SK-N-SH treated with all-trans-retinoic acid at 6 μM for 48 hours (cell line): ENCODE measurements around the gene LPGAT1.

Experiments
- ISL1 ChIP-seq: fragments of 250-450 bp; sonication (Bioruptor Pico); IDR thresholded peaks from 2 replicates; pipeline ENCODE4 v2.1.2; 2022; ENCODE audit warnings: mild to moderate bottlenecking, moderate library complexity
- TOX ChIP-seq: fragments of 250-450 bp; sonication (Bioruptor Pico); IDR thresholded peaks from 2 replicates; pipeline ENCODE4 v1.8.0; 2021; ENCODE audit warnings: mild to moderate bottlenecking, moderate library complexity, borderline replicate concordance
- ZNF70 ChIP-seq: fragments of 450-650 bp; formaldehyde crosslinking; IDR thresholded peaks from 2 replicates; pipeline ENCODE4 v1.5.0; 2020; ENCODE audit warnings: mild to moderate bottlenecking, moderate library complexity

DNA sequence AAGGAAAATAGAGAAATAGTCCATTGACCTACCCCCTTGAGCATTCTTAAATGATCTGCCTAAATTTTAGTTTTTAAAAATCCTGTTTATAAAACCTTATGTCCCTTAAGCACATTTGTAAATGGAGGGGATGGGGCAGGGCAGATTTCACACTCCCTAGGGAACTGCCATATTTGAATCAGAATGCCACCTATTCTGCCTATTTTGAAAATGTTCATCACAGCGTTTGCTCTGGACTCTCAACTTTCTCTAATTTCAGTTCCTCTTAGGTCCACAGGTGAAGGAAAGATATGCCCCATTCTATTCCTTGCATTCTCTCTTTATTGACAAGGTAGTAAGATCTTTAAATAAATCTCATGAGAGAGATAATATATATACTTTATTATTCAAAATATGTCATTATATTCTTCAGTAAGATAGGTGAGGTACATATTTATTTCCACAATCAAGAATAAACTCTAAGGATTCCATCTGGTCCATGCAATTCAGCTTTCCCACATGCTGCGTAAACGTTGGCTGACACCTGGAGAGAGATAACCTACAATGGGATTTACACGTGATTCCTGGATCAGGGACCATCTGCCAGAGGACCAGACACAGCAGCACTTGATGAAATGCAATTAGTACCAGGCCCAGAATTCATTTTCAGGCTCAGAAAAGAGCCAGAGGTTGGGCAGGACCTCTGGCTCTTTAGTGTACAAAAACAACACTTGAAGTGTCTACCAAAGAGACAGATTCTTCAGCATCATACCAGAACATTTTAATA, 1.2 kb upstream of the LPGAT1 start:
- TF ChIP-seq TOX (CRISPR knock-in tag) = no peak
- TF ChIP-seq ZNF70 = no peak
- no peak for TF ChIP-seq ISL1 (CRISPR knock-in tag)
